GM12892 (cell line): ENCODE results near the gene CBX3.

Experiments
- POLR2A ChIP-seq: IDR thresholded peaks from 2 replicates; pipeline ENCODE4 v1.6.1; 2011; ENCODE audit warnings: low read depth, low read length, control low read depth
- POLR2AphosphoS5 ChIP-seq: IDR thresholded peaks from 2 replicates; pipeline ENCODE4 v1.6.1; 2011; ENCODE audit warnings: low read depth, low read length, control low read depth
- TAF1 ChIP-seq: IDR thresholded peaks from 2 replicates; pipeline ENCODE4 v1.6.1; 2011; ENCODE audit warnings: low read depth, mild to moderate bottlenecking, control low read depth, low read length, borderline replicate concordance

GRCh38 chr7:26224359-26224758 is 22.8 kb downstream of the CBX3 start:
- TF ChIP-seq TAF1 (no peak), POLR2A (no peak), POLR2AphosphoS5 (no peak)
